ENCODE results near the gene DPYSL5.
"Not testable (repeated sequence)": the region's sequence is repeated elsewhere in the genome, so short reads cannot be mapped to it uniquely, and the experiment has no call there.

- TF ChIP-seq CTCF (IDR thresholded peaks at IDR 0.05; ENCODE audit: low read depth, low read length); EZH2phosphoT487 (IDR thresholded peaks at IDR 0.05; ENCODE audit: low read depth): not testable (repeated sequence)
Observed at GRCh38 chr2:26923189-26923466, 75.2 kb downstream of the DPYSL5 start.
